ENCODE results near the gene ZNF282.
A peak's percentile ranks its signal among the peaks of the same experiment; 100 is the strongest.
"Not testable (repeated sequence)": the region's sequence is repeated elsewhere in the genome, so short reads cannot be mapped to it uniquely, and the experiment has no call there.

The ZNF282 gene

GRCh38 chr7:149220534-149220933 lies 25.2 kb downstream of the ZNF282 start:
- no peak for TF ChIP-seq CTCF (IDR thresholded peaks at IDR 0.05; ENCODE audit: control insufficient read depth, insufficient read depth, low read depth, low read length, missing control alignments)
- H3K4me3 ChIP-seq (ENCODE audit: control insufficient read depth, low read depth, low read length), result no peak overlapping the region
- peak; percentile 69 for DNase-seq (ENCODE audit: low read depth)

- TF ChIP-seq CTCF (IDR thresholded peaks at IDR 0.05; ENCODE audit: control insufficient read depth, insufficient read depth, low read depth, low read length, missing control alignments), result no peak
- DNase-seq (ENCODE audit: low read depth), result no peak
- no peak overlapping the region for H3K4me3 ChIP-seq (ENCODE audit: control insufficient read depth, low read depth, low read length)
Measured at GRCh38 chr7:149223176-149223575, 27.8 kb downstream of the ZNF282 start.

- no peak overlapping the region for H3K4me3 ChIP-seq (ENCODE audit: control insufficient read depth, low read depth, low read length)
- DNase-seq (ENCODE audit: low read depth), result no peak
- no peak for TF ChIP-seq CTCF (IDR thresholded peaks at IDR 0.05; ENCODE audit: control insufficient read depth, insufficient read depth, low read depth, low read length, missing control alignments)
Measured at GRCh38 chr7:149223761-149224160, 28.4 kb downstream of the ZNF282 start.

- no peak for TF ChIP-seq CTCF (IDR thresholded peaks at IDR 0.05; ENCODE audit: control insufficient read depth, insufficient read depth, low read depth, low read length, missing control alignments)
- DNase-seq (ENCODE audit: low read depth), result no peak
- H3K4me3 ChIP-seq (ENCODE audit: control insufficient read depth, low read depth, low read length), result no peak overlapping the region
Measured at GRCh38 chr7:149224352-149224751, 29.0 kb downstream of the ZNF282 start.

GRCh38 chr7:149225106-149225505 lies 29.8 kb downstream of the ZNF282 start:
- H3K4me3 ChIP-seq (ENCODE audit: control insufficient read depth, low read depth, low read length), result no peak overlapping the region
- no peak for DNase-seq (ENCODE audit: low read depth)
- TF ChIP-seq CTCF (IDR thresholded peaks at IDR 0.05; ENCODE audit: control insufficient read depth, insufficient read depth, low read depth, low read length, missing control alignments), result no peak

- no peak for TF ChIP-seq CTCF (IDR thresholded peaks at IDR 0.05; ENCODE audit: control insufficient read depth, insufficient read depth, low read depth, low read length, missing control alignments)
- no peak overlapping the region for H3K4me3 ChIP-seq (ENCODE audit: control insufficient read depth, low read depth, low read length)
- DNase-seq (ENCODE audit: low read depth), result no peak
Measured at GRCh38 chr7:149225656-149226055, 30.3 kb downstream of the ZNF282 start.

GRCh38 chr7:149226366-149226765 lies 31.0 kb downstream of the ZNF282 start:
- DNase-seq (ENCODE audit: low read depth); H3K4me3 ChIP-seq (ENCODE audit: control insufficient read depth, low read depth, low read length): not testable (repeated sequence)

Data from AG09309 (cell line).